Coronary artery (tissue), 2 donors: Measurements from ENCODE around the gene SLC25A21.

Experiments used
- DNase-seq: peaks from one replicate; pipeline ENCODE4 v3.0.0-alpha.2; 2017; ENCODE audit warnings: low spot score
- H3K27ac ChIP-seq, 2 donors: fragments of 200-600 bp; sonication (generic); one replicate each; pipeline ENCODE4 v1.5.1; 2016 to 2019
- H3K4me3 ChIP-seq: fragments of 200-600 bp; sonication (generic); 2 replicates; pipeline ENCODE4 v1.5.1; 2016; ENCODE audit warnings: mild to moderate bottlenecking, moderate library complexity
- TF ChIP-seq, protein P1 (sequence below): fragments of 200-600 bp; sonication (generic); IDR thresholded peaks from one replicate; pipeline ENCODE4 v1.5.1; 2019; ENCODE audit warnings: antibody characterized with exemption

SLC25A21 gene

DNA sequence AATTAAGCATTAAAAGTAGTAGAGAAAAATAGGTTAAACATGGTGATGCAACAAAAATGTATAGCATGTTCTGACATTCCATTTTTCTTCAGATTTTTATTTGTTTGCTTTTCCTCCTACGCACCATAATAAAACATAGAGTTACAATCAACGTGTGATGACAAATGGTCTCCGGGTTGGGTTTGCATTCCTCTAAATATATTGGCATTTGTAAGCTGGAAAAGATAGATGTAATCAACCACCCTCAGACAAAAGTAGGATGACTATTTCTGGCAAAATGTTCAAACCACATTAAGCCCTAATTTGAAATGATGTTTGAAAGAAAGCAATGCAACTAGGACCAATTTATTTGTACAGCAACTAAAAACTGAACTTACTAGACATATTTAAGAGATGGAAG, 58.4 kb downstream of the SLC25A21 start:
- Histone ChIP-seq H3K4me3 (no peak overlapping the region), H3K27ac (no peak overlapping the region)
- TF ChIP-seq, protein P1, sequence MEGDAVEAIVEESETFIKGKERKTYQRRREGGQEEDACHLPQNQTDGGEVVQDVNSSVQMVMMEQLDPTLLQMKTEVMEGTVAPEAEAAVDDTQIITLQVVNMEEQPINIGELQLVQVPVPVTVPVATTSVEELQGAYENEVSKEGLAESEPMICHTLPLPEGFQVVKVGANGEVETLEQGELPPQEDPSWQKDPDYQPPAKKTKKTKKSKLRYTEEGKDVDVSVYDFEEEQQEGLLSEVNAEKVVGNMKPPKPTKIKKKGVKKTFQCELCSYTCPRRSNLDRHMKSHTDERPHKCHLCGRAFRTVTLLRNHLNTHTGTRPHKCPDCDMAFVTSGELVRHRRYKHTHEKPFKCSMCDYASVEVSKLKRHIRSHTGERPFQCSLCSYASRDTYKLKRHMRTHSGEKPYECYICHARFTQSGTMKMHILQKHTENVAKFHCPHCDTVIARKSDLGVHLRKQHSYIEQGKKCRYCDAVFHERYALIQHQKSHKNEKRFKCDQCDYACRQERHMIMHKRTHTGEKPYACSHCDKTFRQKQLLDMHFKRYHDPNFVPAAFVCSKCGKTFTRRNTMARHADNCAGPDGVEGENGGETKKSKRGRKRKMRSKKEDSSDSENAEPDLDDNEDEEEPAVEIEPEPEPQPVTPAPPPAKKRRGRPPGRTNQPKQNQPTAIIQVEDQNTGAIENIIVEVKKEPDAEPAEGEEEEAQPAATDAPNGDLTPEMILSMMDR: no peak
- DNase-seq: no peak

DNA sequence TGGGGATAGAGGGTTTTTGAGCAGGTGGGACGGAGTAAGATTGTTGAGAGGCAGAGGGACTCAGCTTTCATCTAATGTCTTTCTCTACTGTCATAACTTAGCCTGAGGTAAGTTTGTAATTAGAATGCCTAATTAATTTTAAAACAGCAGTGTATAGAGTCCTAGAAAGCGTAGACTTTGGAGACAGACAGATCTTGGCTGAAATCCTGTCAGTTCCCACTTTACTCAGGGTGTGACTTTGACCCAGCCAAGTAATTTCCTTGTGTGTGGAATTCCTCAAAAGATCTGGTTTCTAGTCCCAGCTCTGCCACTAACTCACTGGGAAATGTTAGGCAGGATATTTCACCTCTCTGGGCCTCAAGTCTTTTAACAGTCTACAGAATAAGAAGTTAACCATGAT, 74.3 kb downstream of the SLC25A21 start:
- TF ChIP-seq, protein P1: no peak
- H3K27ac ChIP-seq: no peak overlapping the region
- no peak for DNase-seq
- no peak overlapping the region for H3K4me3 ChIP-seq

DNA sequence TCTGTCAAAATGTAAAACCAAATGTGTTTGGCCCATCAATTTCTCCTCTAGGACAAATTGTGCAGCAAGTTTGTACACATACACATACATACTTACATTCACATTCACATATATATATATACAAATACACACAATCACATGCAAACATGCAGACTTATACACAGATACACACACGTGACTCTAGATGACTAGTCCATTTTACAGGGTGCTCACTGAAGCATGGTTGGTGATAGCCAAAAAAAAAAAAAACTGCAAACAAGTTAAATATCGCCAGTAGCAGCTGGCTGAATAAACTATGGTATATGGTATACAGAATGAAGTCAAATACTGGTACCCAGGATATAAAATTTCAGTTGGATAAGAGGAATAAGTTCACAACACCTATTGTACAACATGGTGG, 77.9 kb downstream of the SLC25A21 start:
- no peak for DNase-seq
- H3K4me3 ChIP-seq: no peak overlapping the region
- TF ChIP-seq, protein P1: no peak
- no peak overlapping the region for H3K27ac ChIP-seq

DNA sequence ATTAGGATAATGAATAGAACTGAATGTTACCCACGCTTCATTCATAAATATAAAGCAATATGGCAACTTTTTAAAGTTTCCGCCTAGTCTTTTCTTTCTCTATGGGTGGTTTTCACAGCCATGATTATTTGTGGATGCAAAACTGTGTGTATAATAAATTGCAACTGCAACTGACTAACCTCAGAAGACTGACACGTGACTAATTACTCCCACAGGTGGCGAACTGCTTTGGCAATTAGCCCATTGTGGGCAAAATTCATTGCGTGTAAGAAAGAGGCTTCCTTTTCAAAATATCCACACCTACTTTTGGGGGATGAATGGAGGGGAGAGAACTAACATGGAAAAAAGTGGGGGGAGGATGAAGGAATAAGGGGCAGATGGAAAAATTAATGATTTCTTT, 79.0 kb downstream of the SLC25A21 start:
- no peak for DNase-seq
- H3K27ac ChIP-seq: no peak overlapping the region
- H3K4me3 ChIP-seq: no peak overlapping the region
- TF ChIP-seq, protein P1: no peak

DNA sequence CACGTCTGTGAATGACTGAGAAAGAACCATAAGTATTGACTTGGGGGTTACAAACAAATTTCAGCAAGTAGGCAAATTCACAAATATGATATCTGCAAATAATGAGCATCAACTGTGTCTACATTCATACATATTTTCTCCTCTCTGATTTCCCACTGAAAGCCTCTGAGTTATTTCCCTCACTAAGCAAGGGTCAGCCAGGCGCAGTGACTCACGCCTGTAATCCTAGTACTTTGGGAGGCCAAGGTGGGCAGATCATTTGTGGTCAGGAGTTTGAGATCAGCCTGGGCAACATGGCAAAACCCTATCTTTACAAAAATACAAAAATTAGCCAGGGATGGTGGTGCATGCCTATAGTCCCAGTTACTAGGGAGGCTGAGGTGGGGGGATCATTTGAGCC, 80.8 kb downstream of the SLC25A21 start:
- no peak for DNase-seq
- TF ChIP-seq, protein P1: no peak
- Histone ChIP-seq H3K27ac (no peak overlapping the region), H3K4me3 (no peak overlapping the region)

DNA sequence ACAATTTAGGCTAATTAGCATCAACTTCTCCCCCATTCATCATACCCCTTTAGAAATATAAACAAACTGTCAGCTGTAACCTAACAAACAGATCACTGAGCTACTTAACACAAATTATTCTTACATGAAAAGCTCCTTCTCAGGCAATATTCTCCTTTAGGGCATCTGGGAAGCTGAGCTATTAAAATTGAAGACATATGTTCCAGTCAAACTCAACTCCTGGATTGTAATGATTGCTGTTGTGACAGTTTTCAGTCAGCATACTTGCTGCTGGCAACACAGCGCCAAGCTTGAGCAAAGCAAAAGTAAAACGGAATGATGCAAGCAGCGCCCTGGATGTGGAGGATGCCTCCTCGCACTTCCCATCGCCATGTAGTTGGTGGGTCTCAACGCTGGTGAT, 82.4 kb downstream of the SLC25A21 start:
- Histone ChIP-seq H3K4me3 (no peak overlapping the region), H3K27ac (no peak overlapping the region)
- TF ChIP-seq, protein P1: no peak
- no peak for DNase-seq

DNA sequence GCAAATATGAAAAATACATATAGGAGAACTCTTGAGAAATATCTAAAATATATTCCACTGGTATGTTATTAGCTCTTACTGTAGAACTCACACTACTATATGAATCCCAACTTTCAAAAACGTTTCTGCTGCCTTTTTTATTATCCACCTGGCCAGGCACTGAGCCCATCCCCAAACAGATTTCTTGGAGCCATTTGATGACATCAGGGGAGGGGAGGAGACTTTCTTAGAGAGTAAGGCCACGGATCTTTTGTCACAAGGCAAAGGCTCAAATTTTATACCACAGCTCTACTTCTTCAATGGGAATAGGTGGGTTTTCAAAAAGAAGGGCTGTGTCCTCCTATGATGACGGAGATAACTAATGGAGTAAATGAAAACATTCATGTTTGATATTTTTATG, 83.0 kb downstream of the SLC25A21 start:
- no peak for DNase-seq
- no peak overlapping the region for H3K4me3 ChIP-seq
- TF ChIP-seq, protein P1: no peak
- no peak overlapping the region for H3K27ac ChIP-seq
